Measurements from ENCODE around the gene ADGRG6. TPM values are rescaled to one million over a fixed set of nuclear protein-coding genes. Genes with fewer than 3 reads are reported as not detected.
"Not testable (repeated sequence)": the region's sequence is repeated elsewhere in the genome, so short reads cannot be mapped to it uniquely, and the experiment has no call there.

The ADGRG6 gene
- total RNA-seq, 6 donors from 2014 or later, result 19.9 to 44.1 (median 29.8) TPM

DNA sequence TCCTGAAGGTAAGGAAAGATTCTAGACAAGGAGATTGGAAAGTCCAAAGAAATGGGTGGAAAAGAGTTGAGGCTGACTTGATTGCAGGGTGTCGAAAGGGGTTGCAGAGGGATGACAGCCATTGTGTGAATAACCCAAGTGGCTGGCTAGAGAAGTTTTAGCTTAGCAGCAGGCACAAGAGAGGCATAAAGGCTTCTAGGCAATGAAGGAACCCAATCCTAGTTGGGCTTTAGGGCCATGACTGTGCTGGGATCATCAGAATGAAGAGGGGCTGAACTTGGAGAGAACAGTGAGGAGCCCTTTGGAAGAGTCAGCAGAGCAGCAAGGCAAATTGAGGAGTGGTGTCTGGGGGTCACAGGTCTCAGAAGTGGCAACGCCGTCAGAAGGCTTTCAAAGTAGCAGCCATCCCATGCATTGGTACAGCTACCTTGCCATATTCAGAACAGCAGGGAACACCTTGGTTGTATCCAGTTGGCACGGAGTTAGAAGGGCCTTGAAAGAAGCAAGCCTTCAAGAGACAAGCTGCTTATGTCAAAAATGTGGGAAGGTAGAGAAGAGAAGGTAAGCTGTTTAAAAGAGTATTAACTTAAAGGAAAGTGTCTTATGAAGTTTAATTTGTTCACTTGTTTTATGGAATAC, 146.4 kb downstream of the ADGRG6 start:
- TF ChIP-seq, protein P1, sequence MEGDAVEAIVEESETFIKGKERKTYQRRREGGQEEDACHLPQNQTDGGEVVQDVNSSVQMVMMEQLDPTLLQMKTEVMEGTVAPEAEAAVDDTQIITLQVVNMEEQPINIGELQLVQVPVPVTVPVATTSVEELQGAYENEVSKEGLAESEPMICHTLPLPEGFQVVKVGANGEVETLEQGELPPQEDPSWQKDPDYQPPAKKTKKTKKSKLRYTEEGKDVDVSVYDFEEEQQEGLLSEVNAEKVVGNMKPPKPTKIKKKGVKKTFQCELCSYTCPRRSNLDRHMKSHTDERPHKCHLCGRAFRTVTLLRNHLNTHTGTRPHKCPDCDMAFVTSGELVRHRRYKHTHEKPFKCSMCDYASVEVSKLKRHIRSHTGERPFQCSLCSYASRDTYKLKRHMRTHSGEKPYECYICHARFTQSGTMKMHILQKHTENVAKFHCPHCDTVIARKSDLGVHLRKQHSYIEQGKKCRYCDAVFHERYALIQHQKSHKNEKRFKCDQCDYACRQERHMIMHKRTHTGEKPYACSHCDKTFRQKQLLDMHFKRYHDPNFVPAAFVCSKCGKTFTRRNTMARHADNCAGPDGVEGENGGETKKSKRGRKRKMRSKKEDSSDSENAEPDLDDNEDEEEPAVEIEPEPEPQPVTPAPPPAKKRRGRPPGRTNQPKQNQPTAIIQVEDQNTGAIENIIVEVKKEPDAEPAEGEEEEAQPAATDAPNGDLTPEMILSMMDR (IDR thresholded peaks at IDR 0.05), result no peak
- no peak for TF ChIP-seq EP300 (IDR thresholded peaks at IDR 0.05)
- TF ChIP-seq POLR2A (IDR thresholded peaks at IDR 0.05), result no peak
- no peak for TF ChIP-seq POLR2AphosphoS5 (IDR thresholded peaks at IDR 0.05)
- 90 to 99% methylated on average over 4 of the region's 4 CpGs for WGBS, 2 donors

DNA sequence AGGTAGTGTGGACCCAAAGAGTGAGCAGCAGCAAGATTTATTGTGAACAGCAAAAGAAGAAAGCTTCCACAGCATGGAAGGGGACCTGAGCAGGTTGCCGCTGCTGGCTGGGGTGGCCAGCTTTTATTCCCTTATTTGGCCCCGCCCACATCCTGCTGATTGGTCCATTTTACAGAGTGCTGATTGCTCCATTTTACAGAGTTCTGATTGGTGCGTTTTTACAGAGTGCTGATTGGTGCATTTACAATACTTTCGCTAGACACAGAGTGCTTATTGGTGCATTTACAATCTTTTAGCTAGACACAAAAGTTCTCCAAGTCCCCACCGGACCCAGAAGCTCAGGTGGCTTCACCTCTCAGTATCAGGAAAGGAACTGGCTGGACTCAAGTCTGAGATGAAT, 149.0 kb downstream of the ADGRG6 start:
- not testable (repeated sequence) for H3K27ac ChIP-seq; ATAC-seq (ENCODE audit: low FRiP score in 2 of 2); H3K27me3 ChIP-seq; H3K4me3 ChIP-seq; DNase-seq; H3K9me3 ChIP-seq; H3K36me3 ChIP-seq; H3K4me1 ChIP-seq
- WGBS, 2 donors, result 96 to 97% methylated on average over 5 of the region's 5 CpGs

More for the DNA sequence above, 146.4 kb downstream of the ADGRG6 start:
- Histone ChIP-seq H3K27ac (no peak overlapping the region), H3K4me1 (no peaks in the 10 kb centered on the region), H3K27me3 (no peaks in the 10 kb centered on the region), H3K4me3 (no peak overlapping the region), H3K9me3 (no peaks in the 10 kb centered on the region), H3K36me3 (peaks cover 0 to 7% (median 0%) of the 10 kb centered on the region in 4 donors)
- DNase-seq (no peak), ATAC-seq (ENCODE audit: low FRiP score in 2 of 2) (no peak)

DNA sequence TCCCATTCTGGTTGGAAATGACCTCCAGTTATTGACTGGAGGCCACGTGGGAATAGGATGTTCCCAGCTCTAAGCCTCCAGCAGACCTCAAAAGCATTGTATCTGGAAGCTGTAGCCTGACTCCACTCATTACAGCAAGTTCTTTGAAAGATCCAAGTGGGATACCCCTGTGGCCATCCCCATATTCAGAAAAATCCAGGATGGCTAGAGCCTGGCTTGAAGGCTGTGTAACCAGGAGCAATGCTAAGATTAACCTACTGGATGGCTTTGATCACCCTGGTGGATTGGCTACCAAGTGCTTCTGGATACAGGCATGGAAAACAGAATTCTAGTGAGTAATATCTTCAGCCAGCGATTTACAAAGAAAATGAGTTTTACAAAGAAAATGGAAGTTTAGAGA, 151.2 kb downstream of the ADGRG6 start:
- Histone ChIP-seq H3K36me3 (peaks cover 0 to 4% (median 0%) of the 10 kb centered on the region in 4 donors), H3K9me3 (no peaks in the 10 kb centered on the region), H3K4me1 (no peaks in the 10 kb centered on the region), H3K27me3 (no peaks in the 10 kb centered on the region), H3K27ac (no peak overlapping the region), H3K4me3 (no peak overlapping the region)
- TF ChIP-seq POLR2AphosphoS5 (IDR thresholded peaks at IDR 0.05) (no peak), POLR2A (IDR thresholded peaks at IDR 0.05) (no peak), EP300 (IDR thresholded peaks at IDR 0.05) (no peak)
- TF ChIP-seq, protein P1 (IDR thresholded peaks at IDR 0.05), result no peak
- no peak for DNase-seq
- WGBS, 2 donors, result 77 to 80% methylated on average over 2 of the region's 2 CpGs
- ATAC-seq (ENCODE audit: low FRiP score in 2 of 2), result no peak

DNA sequence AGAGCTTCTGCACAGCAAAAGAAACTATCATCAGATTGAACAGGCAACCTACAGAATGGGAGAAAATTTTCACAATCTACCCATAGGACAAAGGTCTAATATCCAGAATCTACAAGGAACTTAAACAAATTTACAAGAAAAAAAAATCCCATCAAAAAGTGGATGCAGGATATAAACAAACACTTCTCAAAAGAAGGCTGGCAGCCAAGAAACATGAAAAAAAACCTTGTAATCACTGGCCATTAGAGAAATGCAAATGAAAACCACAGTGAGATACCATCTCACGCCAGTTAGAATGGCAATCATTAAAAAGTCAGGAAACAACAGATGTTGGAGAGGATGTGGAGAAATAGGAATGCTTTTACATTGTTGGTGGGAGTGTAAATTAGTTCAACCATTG, 152.4 kb downstream of the ADGRG6 start:
- H3K4me3 ChIP-seq; ATAC-seq (ENCODE audit: low FRiP score in 2 of 2); H3K27ac ChIP-seq; H3K36me3 ChIP-seq; H3K9me3 ChIP-seq; H3K27me3 ChIP-seq; DNase-seq; H3K4me1 ChIP-seq: not testable (repeated sequence)
- 59 to 62% methylated on average over 1 of the region's 1 CpG for WGBS, 2 donors

DNA sequence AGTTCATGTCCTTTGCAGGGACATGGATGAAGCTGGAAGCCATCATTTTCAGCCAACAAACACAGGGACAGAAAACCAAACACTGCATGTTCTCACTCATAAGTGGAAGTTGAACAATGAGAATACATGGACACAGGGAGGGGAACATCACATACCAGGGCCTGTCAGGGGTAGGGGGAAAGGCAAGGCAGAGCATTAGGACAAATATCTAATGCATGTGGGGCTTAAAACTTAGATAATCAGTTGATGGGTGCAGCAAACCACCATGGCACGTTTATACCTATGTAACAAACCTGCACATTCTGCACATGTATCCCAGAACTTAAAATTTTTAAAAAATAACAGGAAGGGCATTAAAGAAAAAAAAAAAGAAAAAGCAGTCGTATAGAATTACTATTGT, 153.0 kb downstream of the ADGRG6 start:
- WGBS, 2 donors, result 80 to 89% methylated on average over 2 of the region's 2 CpGs
- not testable (repeated sequence) for H3K4me1 ChIP-seq; ATAC-seq (ENCODE audit: low FRiP score in 2 of 2)

DNA sequence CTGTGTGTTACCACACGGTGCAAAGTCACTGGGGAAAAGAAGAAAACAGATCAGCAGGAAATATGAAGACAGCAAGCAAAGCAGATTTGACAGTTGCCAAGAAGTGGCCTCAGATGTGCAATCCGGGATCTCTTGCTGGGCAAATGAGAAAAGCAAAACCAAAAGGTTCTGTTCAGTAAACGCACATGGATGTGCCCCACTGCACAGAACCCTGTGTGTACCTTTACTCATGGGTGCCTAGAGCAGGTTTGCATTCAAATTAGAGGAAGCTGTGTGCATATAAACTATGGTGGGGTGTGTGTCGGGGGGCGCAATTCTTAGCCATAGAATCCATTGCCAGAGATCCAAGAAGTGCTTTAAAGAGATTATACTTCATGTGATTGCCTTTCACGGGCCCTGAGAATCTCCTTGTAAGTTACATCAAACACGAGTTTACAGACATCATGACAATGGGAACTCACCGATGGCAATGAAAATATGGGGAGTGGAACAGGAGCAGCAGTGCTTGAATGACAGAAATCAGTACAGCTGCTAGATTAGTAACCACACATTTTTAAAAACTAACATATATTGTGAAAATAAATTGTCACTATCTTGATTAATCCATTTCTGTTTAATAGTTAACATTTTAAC, 154.3 kb downstream of the ADGRG6 start:
- H3K4me1 ChIP-seq, result no peaks in the 10 kb centered on the region
- no peak overlapping the region for H3K4me3 ChIP-seq
- H3K36me3 ChIP-seq, result no peaks in the 10 kb centered on the region
- TF ChIP-seq POLR2AphosphoS5 (IDR thresholded peaks at IDR 0.05) (no peak), EP300 (IDR thresholded peaks at IDR 0.05) (no peak), POLR2A (IDR thresholded peaks at IDR 0.05) (no peak)
- TF ChIP-seq, protein P1 (IDR thresholded peaks at IDR 0.05), result no peak
- H3K27ac ChIP-seq, result no peak overlapping the region
- no peaks in the 10 kb centered on the region for H3K27me3 ChIP-seq
- DNase-seq (no peak), ATAC-seq (ENCODE audit: low FRiP score in 2 of 2) (no peak)
- H3K9me3 ChIP-seq, result no peaks in the 10 kb centered on the region
- WGBS, 2 donors, result 81 to 84% methylated on average over 8 of the region's 8 CpGs

More for the DNA sequence above, 153.0 kb downstream of the ADGRG6 start:
- H3K27ac ChIP-seq, DNase-seq, H3K9me3 ChIP-seq, H3K27me3 ChIP-seq, H3K4me3 ChIP-seq, H3K36me3 ChIP-seq: not testable (repeated sequence)

Data from upper lobe of left lung (tissue), 6 donors.